Mesendoderm (in vitro differentiated cells): ENCODE results near the gene TMPRSS7.

ENCODE experiments used
- DNase-seq: peaks from one replicate; pipeline ENCODE4 v3.0.0; 2013
- H2AK5ac ChIP-seq: 2 replicates; pipeline ENCODE4 v1.6.1; 2013; ENCODE audit warnings: low read length, inconsistent platforms
- H2BK120ac ChIP-seq: 2 replicates; pipeline ENCODE4 v1.6.1; 2013; ENCODE audit warnings: low read depth, mild to moderate bottlenecking, low read length, moderate library complexity, mixed read lengths
- H2BK15ac ChIP-seq: replicated peaks from 2 replicates; pipeline ENCODE4 v1.6.1; 2013; ENCODE audit warnings: low read depth, mild to moderate bottlenecking, moderate library complexity
- H2BK5ac ChIP-seq: 2 replicates; pipeline ENCODE4 v1.6.1; 2013; ENCODE audit warnings: low read length, inconsistent platforms
- H3K18ac ChIP-seq: 2 replicates; pipeline ENCODE4 v1.6.1; 2013; ENCODE audit warnings: mild to moderate bottlenecking, low read length, mixed read lengths
- H3K23ac ChIP-seq: one replicate; pipeline ENCODE4 v1.6.1; 2013; ENCODE audit warnings: low read length
- H3K27ac ChIP-seq: 2 replicates; pipeline ENCODE4 v1.5.1; 2013; ENCODE audit warnings: low read depth, mild to moderate bottlenecking, inconsistent platforms, low read length, moderate library complexity
- H3K27me3 ChIP-seq: 2 replicates; pipeline ENCODE4 v1.6.1; 2013; ENCODE audit warnings: low read length, control low read depth, mild to moderate bottlenecking, inconsistent platforms; ENCODE audit not compliant: insufficient read depth, poor library complexity
- H3K36me3 ChIP-seq: 2 replicates; pipeline ENCODE4 v1.6.1; 2013; ENCODE audit warnings: low read length, inconsistent platforms; ENCODE audit not compliant: control insufficient read depth, insufficient read depth
- H3K4ac ChIP-seq: one replicate; pipeline ENCODE4 v1.6.1; 2013; ENCODE audit warnings: low read depth, mild to moderate bottlenecking, low read length, moderate library complexity
- H3K4me1 ChIP-seq: 2 replicates; pipeline ENCODE4 v1.6.1; 2013; ENCODE audit warnings: low read depth, low read length, inconsistent platforms; ENCODE audit not compliant: control insufficient read depth
- H3K4me2 ChIP-seq: 2 replicates; pipeline ENCODE4 v1.6.1; 2013; ENCODE audit warnings: low read length
- H3K4me3 ChIP-seq: 2 replicates; pipeline ENCODE4 v1.5.1; 2013; ENCODE audit warnings: mild to moderate bottlenecking, low read length
- H3K56ac ChIP-seq: one replicate; pipeline ENCODE4 v1.6.1; 2013; ENCODE audit warnings: low read length
- H3K79me1 ChIP-seq: 2 replicates; pipeline ENCODE4 v1.6.1; 2013; ENCODE audit warnings: low read length, inconsistent platforms
- H3K79me2 ChIP-seq: 2 replicates; pipeline ENCODE4 v1.6.1; 2013; ENCODE audit warnings: mild to moderate bottlenecking, low read length; ENCODE audit not compliant: control insufficient read depth, insufficient read depth
- H3K9ac ChIP-seq: 2 replicates; pipeline ENCODE4 v1.6.1; 2013; ENCODE audit warnings: low read length, inconsistent platforms
- H4K5ac ChIP-seq: one replicate; pipeline ENCODE4 v1.6.1; 2013; ENCODE audit warnings: low read length
- H4K8ac ChIP-seq: one replicate; pipeline ENCODE4 v1.6.1; 2013; ENCODE audit warnings: low read depth, mild to moderate bottlenecking, control low read depth, low read length, moderate library complexity
- WGBS: extraction: QIAGEN DNeasy Blood & Tissue Kit; methylation state at CpG from one replicate; pipeline ENCODE4 v1.1.7; 2013; ENCODE audit warnings: low lambda C conversion rate, missing lambda C conversion rate; ENCODE audit not compliant: insufficient coverage; ENCODE audit errors: extremely low coverage; 5-methylcytosine and 5-hydroxymethylcytosine counted together

Gene TMPRSS7

DNA sequence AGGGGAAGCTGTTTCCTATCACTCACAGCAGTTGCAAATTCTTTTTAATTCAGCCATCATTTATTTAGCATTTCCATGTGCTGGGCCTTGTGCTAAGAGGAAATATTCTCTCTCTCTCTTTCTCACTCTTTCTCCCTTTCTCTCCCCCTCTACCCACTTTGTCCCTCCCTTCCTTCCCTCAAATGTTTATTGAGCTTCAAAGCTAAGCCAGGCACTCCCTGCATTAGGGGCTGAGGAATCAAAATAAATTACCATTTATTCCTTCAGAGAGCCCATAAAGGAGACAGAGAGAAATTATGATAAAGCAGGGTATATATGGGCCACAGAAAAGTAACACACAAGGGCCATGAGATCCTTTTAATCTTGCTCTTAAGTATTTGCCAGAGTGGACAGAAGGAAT is 6.8 kb downstream of the TMPRSS7 start:
- H3K27me3 ChIP-seq, result no peaks in the 10 kb centered on the region
- H3K79me1 ChIP-seq, result no peaks in the 10 kb centered on the region
- no peak overlapping the region for H3K4ac ChIP-seq
- H3K4me3 ChIP-seq, result no peak overlapping the region
- H3K79me2 ChIP-seq, result no peaks in the 10 kb centered on the region
- H2AK5ac ChIP-seq, result no peak overlapping the region
- H3K36me3 ChIP-seq, result no peaks in the 10 kb centered on the region
- no peak overlapping the region for H4K8ac ChIP-seq
- no peak overlapping the region for H2BK120ac ChIP-seq
- no peak overlapping the region for H3K56ac ChIP-seq
- H3K23ac ChIP-seq, result no peak overlapping the region
- no peaks in the 10 kb centered on the region for H3K4me1 ChIP-seq
- DNase-seq, result no peak
- H2BK5ac ChIP-seq, result no peak overlapping the region
- H3K4me2 ChIP-seq, result no peak overlapping the region
- H3K27ac ChIP-seq, result no peak overlapping the region
- no peak overlapping the region for H4K5ac ChIP-seq
- no peak overlapping the region for H3K9ac ChIP-seq
- no peak overlapping the region for H3K18ac ChIP-seq
- no peak overlapping the region for H2BK15ac ChIP-seq

DNA sequence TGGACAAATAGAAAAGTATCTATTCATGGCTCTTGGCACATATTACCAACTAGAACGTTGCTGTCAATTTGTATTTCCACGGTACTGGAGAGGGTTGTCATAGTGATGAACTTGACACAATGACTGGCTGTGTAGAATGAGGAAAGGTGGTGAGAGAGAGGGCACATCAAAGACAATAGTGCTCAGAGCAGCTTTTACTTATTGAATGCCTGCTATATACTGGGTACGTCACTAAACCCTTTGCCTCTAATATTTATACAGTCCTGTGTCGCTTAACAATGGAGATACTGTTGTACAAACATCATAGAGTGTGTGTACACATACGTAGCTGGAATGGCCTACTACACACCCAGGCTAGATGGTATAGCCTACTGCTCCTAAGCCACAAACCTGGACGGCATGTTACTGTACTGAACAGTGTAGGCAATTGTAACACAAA is 8.3 kb downstream of the TMPRSS7 start:
- no peak overlapping the region for H2BK15ac ChIP-seq
- DNase-seq, result no peak
- no peak overlapping the region for H4K8ac ChIP-seq
- no peaks in the 10 kb centered on the region for H3K79me1 ChIP-seq
- H2BK5ac ChIP-seq, result no peak overlapping the region
- no peak overlapping the region for H3K4ac ChIP-seq
- no peak overlapping the region for H3K18ac ChIP-seq
- H2BK120ac ChIP-seq, result no peak overlapping the region
- H4K5ac ChIP-seq, result no peak overlapping the region
- no peak overlapping the region for H3K4me3 ChIP-seq
- no peak overlapping the region for H3K27ac ChIP-seq
- H3K56ac ChIP-seq, result no peak overlapping the region
- no peak overlapping the region for H3K23ac ChIP-seq
- no peaks in the 10 kb centered on the region for H3K79me2 ChIP-seq
- no peak overlapping the region for H2AK5ac ChIP-seq
- no peaks in the 10 kb centered on the region for H3K4me1 ChIP-seq
- no CpG with 5 or more reads among the region's 6 CpGs for WGBS
- H3K36me3 ChIP-seq, result no peaks in the 10 kb centered on the region
- no peaks in the 10 kb centered on the region for H3K27me3 ChIP-seq
- no peak overlapping the region for H3K9ac ChIP-seq
- no peak overlapping the region for H3K4me2 ChIP-seq

DNA sequence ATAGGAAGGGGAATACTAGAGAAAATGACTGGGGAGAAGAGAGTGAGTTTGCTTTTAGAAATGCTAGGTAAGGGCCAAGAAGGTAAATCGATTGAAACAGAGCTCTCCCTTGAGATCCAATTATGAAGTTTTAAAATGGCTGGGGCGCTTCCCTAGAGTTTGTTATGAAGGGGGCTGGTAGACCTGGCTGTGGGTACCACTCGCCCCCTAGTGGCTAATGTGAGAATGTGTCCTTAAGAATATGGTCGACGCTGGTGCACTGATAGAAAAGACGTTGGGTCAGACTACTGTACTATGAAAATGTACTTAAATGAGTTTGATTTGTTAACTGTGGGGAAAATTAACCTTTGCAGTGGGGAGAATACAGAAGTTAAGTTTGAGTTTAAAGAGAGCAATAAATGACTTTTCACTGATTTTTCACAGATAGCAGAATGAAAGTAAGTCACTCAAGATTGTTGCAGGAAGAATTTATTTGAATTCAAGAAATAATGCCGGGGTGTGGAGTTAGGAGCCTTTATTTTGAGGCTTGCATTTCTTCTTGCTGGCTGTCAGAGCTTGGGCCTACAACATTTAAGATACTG is 9.2 kb downstream of the TMPRSS7 start:
- H4K8ac ChIP-seq, result no peak overlapping the region
- H3K4me2 ChIP-seq, result no peak overlapping the region
- no peak overlapping the region for H3K18ac ChIP-seq
- no peak overlapping the region for H2BK5ac ChIP-seq
- H2AK5ac ChIP-seq, result no peak overlapping the region
- H2BK120ac ChIP-seq, result no peak overlapping the region
- no peak overlapping the region for H3K27ac ChIP-seq
- no peaks in the 10 kb centered on the region for H3K4me1 ChIP-seq
- no peak overlapping the region for H3K4ac ChIP-seq
- H2BK15ac ChIP-seq, result no peak overlapping the region
- no peak overlapping the region for H3K23ac ChIP-seq
- H3K79me2 ChIP-seq, result no peaks in the 10 kb centered on the region
- no peak overlapping the region for H4K5ac ChIP-seq
- no peaks in the 10 kb centered on the region for H3K36me3 ChIP-seq
- H3K9ac ChIP-seq, result no peak overlapping the region
- no peaks in the 10 kb centered on the region for H3K27me3 ChIP-seq
- no peak overlapping the region for H3K56ac ChIP-seq
- peak; percentile 67 for DNase-seq
- H3K79me1 ChIP-seq, result no peaks in the 10 kb centered on the region
- no CpG with 5 or more reads among the region's 7 CpGs for WGBS
- no peak overlapping the region for H3K4me3 ChIP-seq

DNA sequence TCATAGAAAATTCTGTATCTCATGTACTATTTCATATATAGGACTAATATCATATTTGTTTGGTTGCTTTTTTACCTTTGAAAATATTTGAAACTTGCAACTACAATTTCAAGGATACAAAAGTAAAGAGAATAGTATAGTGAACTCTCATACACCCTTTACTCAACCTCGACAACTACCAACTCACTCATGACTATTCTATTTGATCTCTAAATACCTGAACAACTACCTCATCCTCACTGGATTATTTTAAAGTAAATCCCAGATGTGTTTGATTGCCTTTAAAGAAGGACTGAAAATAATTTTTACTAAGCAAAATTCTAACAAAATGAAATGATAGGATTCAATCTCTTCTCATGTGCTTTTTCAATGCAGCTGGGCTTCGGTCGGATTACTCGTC is 12.1 kb downstream of the TMPRSS7 start:
- no peak overlapping the region for H3K18ac ChIP-seq
- no peak overlapping the region for H2BK5ac ChIP-seq
- no peak overlapping the region for H3K23ac ChIP-seq
- H2BK15ac ChIP-seq, result no peak overlapping the region
- DNase-seq, result no peak
- no peak overlapping the region for H3K4ac ChIP-seq
- no peaks in the 10 kb centered on the region for H3K27me3 ChIP-seq
- no peak overlapping the region for H2BK120ac ChIP-seq
- H4K8ac ChIP-seq, result no peak overlapping the region
- peaks cover 3% of the 10 kb centered on the region for H3K4me1 ChIP-seq
- H4K5ac ChIP-seq, result no peak overlapping the region
- no peak overlapping the region for H3K56ac ChIP-seq
- H3K4me3 ChIP-seq, result no peak overlapping the region
- H3K79me1 ChIP-seq, result no peaks in the 10 kb centered on the region
- 100% methylated on average over 1 of the region's 4 CpGs for WGBS
- no peak overlapping the region for H3K9ac ChIP-seq
- no peak overlapping the region for H3K4me2 ChIP-seq
- no peaks in the 10 kb centered on the region for H3K79me2 ChIP-seq
- no peaks in the 10 kb centered on the region for H3K36me3 ChIP-seq
- no peak overlapping the region for H2AK5ac ChIP-seq
- no peak overlapping the region for H3K27ac ChIP-seq

DNA sequence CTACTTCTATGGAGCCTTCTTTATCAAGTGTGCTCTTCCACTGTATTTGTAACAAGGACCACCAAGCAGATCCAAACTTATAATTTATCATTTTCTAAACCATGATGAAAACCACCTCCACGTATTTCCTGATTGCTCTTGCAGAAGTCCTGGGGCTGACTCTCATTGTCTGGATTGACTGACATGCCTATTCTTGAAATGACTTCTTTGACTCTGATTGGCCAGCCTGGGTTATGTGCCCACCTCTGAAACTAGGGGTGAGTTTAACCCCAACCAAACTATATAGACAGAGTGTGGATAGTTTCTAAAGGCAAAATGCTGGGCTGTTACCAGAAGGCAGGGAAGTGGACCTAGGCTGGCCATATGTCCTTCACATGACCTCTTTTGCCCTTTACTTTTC is 12.7 kb downstream of the TMPRSS7 start:
- H3K4me2 ChIP-seq, result no peak overlapping the region
- H2BK5ac ChIP-seq, result no peak overlapping the region
- no peak overlapping the region for H3K4me3 ChIP-seq
- no peak overlapping the region for H2AK5ac ChIP-seq
- no peak overlapping the region for H3K9ac ChIP-seq
- H3K27ac ChIP-seq, result no peak overlapping the region
- H3K79me2 ChIP-seq, result no peaks in the 10 kb centered on the region
- no peaks in the 10 kb centered on the region for H3K79me1 ChIP-seq
- no peak overlapping the region for H2BK120ac ChIP-seq
- H3K56ac ChIP-seq, result no peak overlapping the region
- no peaks in the 10 kb centered on the region for H3K27me3 ChIP-seq
- no peak for DNase-seq
- no CpG with 5 or more reads among the region's 1 CpG for WGBS
- no peak overlapping the region for H4K8ac ChIP-seq
- no peak overlapping the region for H3K4ac ChIP-seq
- H3K36me3 ChIP-seq, result no peaks in the 10 kb centered on the region
- H3K4me1 ChIP-seq, result peaks cover 3% of the 10 kb centered on the region
- no peak overlapping the region for H4K5ac ChIP-seq
- no peak overlapping the region for H2BK15ac ChIP-seq
- no peak overlapping the region for H3K23ac ChIP-seq
- H3K18ac ChIP-seq, result no peak overlapping the region

DNA sequence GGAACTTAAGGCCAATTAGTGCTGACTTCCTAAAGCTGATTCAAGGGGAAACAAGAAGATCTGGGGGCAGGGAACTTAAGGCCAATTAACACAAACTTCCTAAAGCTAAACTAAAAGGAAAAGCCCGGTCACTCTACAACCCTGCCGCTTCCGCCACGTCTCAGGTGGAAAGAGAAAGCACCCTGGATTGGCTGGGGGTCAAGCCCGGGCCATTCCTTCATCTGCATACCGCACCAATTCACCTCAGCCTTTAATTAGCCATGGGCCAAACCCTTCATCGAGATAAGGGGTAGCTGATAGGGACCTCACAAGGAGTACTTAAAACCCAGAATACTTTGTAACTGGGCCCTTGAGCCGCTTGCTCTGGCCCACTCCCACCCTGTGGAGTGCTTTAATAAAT is 14.4 kb downstream of the TMPRSS7 start:
- no peak overlapping the region for H3K4ac ChIP-seq
- no peak overlapping the region for H2BK15ac ChIP-seq
- no peak overlapping the region for H3K9ac ChIP-seq
- no peak overlapping the region for H3K27ac ChIP-seq
- H3K27me3 ChIP-seq, result no peaks in the 10 kb centered on the region
- no peak overlapping the region for H3K18ac ChIP-seq
- H2BK120ac ChIP-seq, result no peak overlapping the region
- no peak overlapping the region for H2AK5ac ChIP-seq
- no CpG with 5 or more reads among the region's 8 CpGs for WGBS
- H3K23ac ChIP-seq, result no peak overlapping the region
- H3K79me2 ChIP-seq, result no peaks in the 10 kb centered on the region
- no peaks in the 10 kb centered on the region for H3K79me1 ChIP-seq
- no peak overlapping the region for H4K5ac ChIP-seq
- H3K36me3 ChIP-seq, result no peaks in the 10 kb centered on the region
- peak; percentile 87 for DNase-seq
- H3K56ac ChIP-seq, result no peak overlapping the region
- H4K8ac ChIP-seq, result no peak overlapping the region
- H2BK5ac ChIP-seq, result no peak overlapping the region
- no peak overlapping the region for H3K4me3 ChIP-seq
- no peak overlapping the region for H3K4me2 ChIP-seq
- H3K4me1 ChIP-seq, result peaks cover 6% of the 10 kb centered on the region
